ENCODE results near the gene DUSP23. TPM values are rescaled to one million over a fixed set of nuclear protein-coding genes. Genes with fewer than 3 reads are reported as not detected.
A peak's percentile ranks its signal among the peaks of the same experiment; 100 is the strongest.

The DUSP23 gene
- total RNA-seq = 10 to 100 TPM; 30.2 to 36.7 (median 36.3) TPM

GRCh38 chr1:159780583-159781582 is at the start of gene DUSP23:
TSS of gene DUSP23 (plus strand) at chr1:159780962. CDS start at chr1:159781101, 139 bp downstream.
- Mint-ChIP-seq H3K4me1 (ENCODE audit: low read depth) (peaks cover 20% of the 10 kb centered on the region), H3K27me3 (ENCODE audit: low read depth) (no peaks in the 10 kb centered on the region), H3K4me3 (peak within 1 kb of the TSS; percentile 77), H3K36me3 (ENCODE audit: insufficient read depth) (no peaks in the 10 kb centered on the region), H3K9me3 (no peaks in the 10 kb centered on the region)
- ATAC-seq (peak; percentile 98 to 99), DNase-seq (peak; percentile 95)

- Mint-ChIP-seq H3K4me3 (no peak overlapping the region), H3K27me3 (ENCODE audit: low read depth) (peaks cover 20% of the 10 kb centered on the region), H3K4me1 (ENCODE audit: low read depth) (no peaks in the 10 kb centered on the region), H3K9me3 (no peaks in the 10 kb centered on the region), H3K36me3 (ENCODE audit: insufficient read depth) (no peaks in the 10 kb centered on the region)
- no peak for ATAC-seq
- no peak for DNase-seq
These were observed 43.4 kb upstream of the DUSP23 start for GRCh38 chr1:159737238-159737916.

- H3K9me3 Mint-ChIP-seq = no peaks in the 10 kb centered on the region
- DNase-seq (no peak), ATAC-seq (no peak)
- peaks cover 20% of the 10 kb centered on the region for H3K27me3 Mint-ChIP-seq (ENCODE audit: low read depth)
- H3K4me3 Mint-ChIP-seq = no peak overlapping the region
- no peaks in the 10 kb centered on the region for H3K4me1 Mint-ChIP-seq (ENCODE audit: low read depth)
- no peaks in the 10 kb centered on the region for H3K36me3 Mint-ChIP-seq (ENCODE audit: insufficient read depth)
These were observed 36.9 kb upstream of the DUSP23 start for GRCh38 chr1:159743651-159744410.

GRCh38 chr1:159746666-159747065 is 34.1 kb upstream of the DUSP23 start:
- no peak for ATAC-seq

GRCh38 chr1:159748370-159748769 is 32.4 kb upstream of the DUSP23 start:
- ATAC-seq (no peak), DNase-seq (no peak)
- H3K27me3 Mint-ChIP-seq (ENCODE audit: low read depth) = peaks cover 14% of the 10 kb centered on the region
- H3K36me3 Mint-ChIP-seq (ENCODE audit: insufficient read depth) = no peaks in the 10 kb centered on the region
- no peak overlapping the region for H3K4me3 Mint-ChIP-seq
- H3K9me3 Mint-ChIP-seq = no peaks in the 10 kb centered on the region
- H3K4me1 Mint-ChIP-seq (ENCODE audit: low read depth) = no peaks in the 10 kb centered on the region

More at GRCh38 chr1:159746666-159747065, 34.1 kb upstream of the DUSP23 start:
- DNase-seq = no peak
- H3K27me3 Mint-ChIP-seq (ENCODE audit: low read depth) = peaks cover 16% of the 10 kb centered on the region
- H3K4me3 Mint-ChIP-seq = no peak overlapping the region
- no peaks in the 10 kb centered on the region for H3K4me1 Mint-ChIP-seq (ENCODE audit: low read depth)
- no peaks in the 10 kb centered on the region for H3K9me3 Mint-ChIP-seq
- no peaks in the 10 kb centered on the region for H3K36me3 Mint-ChIP-seq (ENCODE audit: insufficient read depth)

- H3K4me1 Mint-ChIP-seq (ENCODE audit: low read depth) = no peaks in the 10 kb centered on the region
- peaks cover 10% of the 10 kb centered on the region for H3K27me3 Mint-ChIP-seq (ENCODE audit: low read depth)
- H3K36me3 Mint-ChIP-seq (ENCODE audit: insufficient read depth) = no peaks in the 10 kb centered on the region
- ATAC-seq (no peak), DNase-seq (no peak)
- no peaks in the 10 kb centered on the region for H3K9me3 Mint-ChIP-seq
- H3K4me3 Mint-ChIP-seq = no peak overlapping the region
These were observed 31.1 kb upstream of the DUSP23 start for GRCh38 chr1:159749630-159750029.

- Mint-ChIP-seq H3K9me3 (no peaks in the 10 kb centered on the region), H3K27me3 (ENCODE audit: low read depth) (peaks cover 10% of the 10 kb centered on the region), H3K4me1 (ENCODE audit: low read depth) (no peaks in the 10 kb centered on the region), H3K4me3 (no peak overlapping the region), H3K36me3 (ENCODE audit: insufficient read depth) (no peaks in the 10 kb centered on the region)
- DNase-seq = no peak
- ATAC-seq = no peak
These were observed 30.1 kb upstream of the DUSP23 start for GRCh38 chr1:159750621-159751020.

- Mint-ChIP-seq H3K27me3 (ENCODE audit: low read depth) (peaks cover 10% of the 10 kb centered on the region), H3K4me3 (no peak overlapping the region), H3K4me1 (ENCODE audit: low read depth) (no peaks in the 10 kb centered on the region), H3K9me3 (no peaks in the 10 kb centered on the region), H3K36me3 (ENCODE audit: insufficient read depth) (no peaks in the 10 kb centered on the region)
- ATAC-seq (no peak), DNase-seq (no peak)
These were observed 29.7 kb upstream of the DUSP23 start for GRCh38 chr1:159751031-159751430.

GRCh38 chr1:159752135-159752580 is 28.6 kb upstream of the DUSP23 start:
- peaks cover 10% of the 10 kb centered on the region for H3K27me3 Mint-ChIP-seq (ENCODE audit: low read depth)
- DNase-seq (no peak), ATAC-seq (no peak)
- H3K36me3 Mint-ChIP-seq (ENCODE audit: insufficient read depth) = no peaks in the 10 kb centered on the region
- H3K4me1 Mint-ChIP-seq (ENCODE audit: low read depth) = no peaks in the 10 kb centered on the region
- H3K9me3 Mint-ChIP-seq = no peaks in the 10 kb centered on the region
- H3K4me3 Mint-ChIP-seq = no peak overlapping the region

GRCh38 chr1:159753386-159753785 is 27.4 kb upstream of the DUSP23 start:
- Mint-ChIP-seq H3K4me1 (ENCODE audit: low read depth) (no peaks in the 10 kb centered on the region), H3K36me3 (ENCODE audit: insufficient read depth) (no peaks in the 10 kb centered on the region), H3K27me3 (ENCODE audit: low read depth) (peaks cover 12% of the 10 kb centered on the region), H3K4me3 (no peak overlapping the region), H3K9me3 (no peaks in the 10 kb centered on the region)
- ATAC-seq (no peak), DNase-seq (no peak)

- ATAC-seq = no peak
- no peaks in the 10 kb centered on the region for H3K4me1 Mint-ChIP-seq (ENCODE audit: low read depth)
- H3K36me3 Mint-ChIP-seq (ENCODE audit: insufficient read depth) = no peaks in the 10 kb centered on the region
- peaks cover 12% of the 10 kb centered on the region for H3K27me3 Mint-ChIP-seq (ENCODE audit: low read depth)
- DNase-seq = no peak
- H3K4me3 Mint-ChIP-seq = no peak overlapping the region
- H3K9me3 Mint-ChIP-seq = no peaks in the 10 kb centered on the region
These were observed 25.2 kb upstream of the DUSP23 start for GRCh38 chr1:159755451-159756007.

GRCh38 chr1:159756397-159756796 is 24.4 kb upstream of the DUSP23 start:
- no peak for DNase-seq
- no peaks in the 10 kb centered on the region for H3K4me1 Mint-ChIP-seq (ENCODE audit: low read depth)
- no peaks in the 10 kb centered on the region for H3K9me3 Mint-ChIP-seq
- no peak overlapping the region for H3K4me3 Mint-ChIP-seq
- no peaks in the 10 kb centered on the region for H3K36me3 Mint-ChIP-seq (ENCODE audit: insufficient read depth)
- no peak for ATAC-seq
- peaks cover 13% of the 10 kb centered on the region for H3K27me3 Mint-ChIP-seq (ENCODE audit: low read depth)

GRCh38 chr1:159763686-159764085 is 17.1 kb upstream of the DUSP23 start:
- Mint-ChIP-seq H3K4me1 (ENCODE audit: low read depth) (no peaks in the 10 kb centered on the region), H3K9me3 (no peaks in the 10 kb centered on the region), H3K36me3 (ENCODE audit: insufficient read depth) (no peaks in the 10 kb centered on the region), H3K4me3 (no peak overlapping the region), H3K27me3 (ENCODE audit: low read depth) (peaks cover 22% of the 10 kb centered on the region)
- ATAC-seq = no peak
- no peak for DNase-seq

GRCh38 chr1:159765806-159766205 is 15.0 kb upstream of the DUSP23 start:
- Mint-ChIP-seq H3K27me3 (ENCODE audit: low read depth) (peaks cover 32% of the 10 kb centered on the region), H3K4me1 (ENCODE audit: low read depth) (no peaks in the 10 kb centered on the region), H3K36me3 (ENCODE audit: insufficient read depth) (no peaks in the 10 kb centered on the region), H3K9me3 (no peaks in the 10 kb centered on the region), H3K4me3 (no peak overlapping the region)
- DNase-seq (no peak), ATAC-seq (no peak)
